GM12878 (cell line): Measurements from ENCODE around the gene CREB3L1.

Source experiments
- EP300 ChIP-seq, 2 experiments: fragments of 150-350 bp in 1 of 2; IDR thresholded peaks; 2 replicates each; pipeline ENCODE4 v1.6.1; 2011 to 2012; ENCODE audit warnings: low read depth in 2 of 2, low read length in 2 of 2, borderline replicate concordance in 1 of 2, improper control_type of control experiment in 1 of 2, inconsistent platforms in 1 of 2; ENCODE audit not compliant: control insufficient read depth in 1 of 2
- FOXM1 ChIP-seq: IDR thresholded peaks from 2 replicates; pipeline ENCODE4 v1.6.1; 2012; ENCODE audit warnings: low read depth, mild to moderate bottlenecking, inconsistent platforms, low read length, moderate library complexity
- IKZF1 ChIP-seq: fragments of 450-650 bp; conservative IDR thresholded peaks from 2 replicates; pipeline ENCODE4 v1.6.1; 2017; ENCODE audit warnings: antibody characterized with exemption, mild to moderate bottlenecking
- MAX ChIP-seq: IDR thresholded peaks from 2 replicates; pipeline ENCODE4 v1.6.1; 2012; ENCODE audit warnings: low read depth, low read length, improper control_type of control experiment
- SREBF2 ChIP-seq: IDR thresholded peaks from 2 replicates; pipeline ENCODE4 v1.6.1; 2012; ENCODE audit warnings: mild to moderate bottlenecking, low read length
- TAF1 ChIP-seq: IDR thresholded peaks from 2 replicates; pipeline ENCODE4 v1.6.1; 2011; ENCODE audit warnings: mild to moderate bottlenecking, low read depth, low read length, borderline replicate concordance
- TF ChIP-seq, protein P1 (sequence below), 3 experiments: IDR thresholded peaks in 2 of 3; conservative IDR thresholded peaks in 1 of 3; 2 replicates each; pipeline ENCODE4 v1.5.1; 2011; ENCODE audit warnings: low read depth in 3 of 3, low read length in 3 of 3, mild to moderate bottlenecking in 3 of 3, control low read depth in 2 of 3, moderate library complexity in 2 of 3, inconsistent platforms in 1 of 3, mixed read lengths in 1 of 3; ENCODE audit not compliant: control insufficient read depth in 2 of 3, insufficient read depth in 1 of 3; ENCODE audit errors: extremely low read depth in 1 of 3

GRCh38 chr11:46248289-46249102, 29.0 kb upstream of the CREB3L1 start:
- TF ChIP-seq IKZF1 (no peak), FOXM1 (no peak), TAF1 (no peak), MAX (no peak), EP300 (IDR thresholded peaks at IDR 0.05; ENCODE audit: borderline replicate concordance in 1 of 2, control insufficient read depth in 1 of 2, low read depth in 2 of 2, low read length in 2 of 2) (no peak), SREBF2 (no peak)
- TF ChIP-seq, protein P1, sequence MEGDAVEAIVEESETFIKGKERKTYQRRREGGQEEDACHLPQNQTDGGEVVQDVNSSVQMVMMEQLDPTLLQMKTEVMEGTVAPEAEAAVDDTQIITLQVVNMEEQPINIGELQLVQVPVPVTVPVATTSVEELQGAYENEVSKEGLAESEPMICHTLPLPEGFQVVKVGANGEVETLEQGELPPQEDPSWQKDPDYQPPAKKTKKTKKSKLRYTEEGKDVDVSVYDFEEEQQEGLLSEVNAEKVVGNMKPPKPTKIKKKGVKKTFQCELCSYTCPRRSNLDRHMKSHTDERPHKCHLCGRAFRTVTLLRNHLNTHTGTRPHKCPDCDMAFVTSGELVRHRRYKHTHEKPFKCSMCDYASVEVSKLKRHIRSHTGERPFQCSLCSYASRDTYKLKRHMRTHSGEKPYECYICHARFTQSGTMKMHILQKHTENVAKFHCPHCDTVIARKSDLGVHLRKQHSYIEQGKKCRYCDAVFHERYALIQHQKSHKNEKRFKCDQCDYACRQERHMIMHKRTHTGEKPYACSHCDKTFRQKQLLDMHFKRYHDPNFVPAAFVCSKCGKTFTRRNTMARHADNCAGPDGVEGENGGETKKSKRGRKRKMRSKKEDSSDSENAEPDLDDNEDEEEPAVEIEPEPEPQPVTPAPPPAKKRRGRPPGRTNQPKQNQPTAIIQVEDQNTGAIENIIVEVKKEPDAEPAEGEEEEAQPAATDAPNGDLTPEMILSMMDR (IDR thresholded peaks at IDR 0.05 in 2 of 3, conservative IDR thresholded peaks at IDR 0.05 in 1 of 3; ENCODE audit: control insufficient read depth in 2 of 3, extremely low read depth in 1 of 3, insufficient read depth in 1 of 3, low read depth in 3 of 3, low read length in 3 of 3): no peak
